ENCODE measurements around the gene SMOC1. TPM values are rescaled to one million over a fixed set of nuclear protein-coding genes. Genes with fewer than 3 reads are reported as not detected.

Gene SMOC1
- total and polyA plus RNA-seq, 7 experiments from 2014 or later: 0.71 TPM; not detected in 6

- ChIA-PET POLR2A (no interaction called here), CTCF (no interaction called here)
- Histone ChIP-seq H3K36me3 (ENCODE audit: control insufficient read depth in 2 of 3, insufficient read depth in 3 of 3, low read length in 3 of 3) (no peaks in the 10 kb centered on the region), H3K27me3 (ENCODE audit: control insufficient read depth in 2 of 2, insufficient read depth in 2 of 2, low read length in 2 of 2) (no peaks in the 10 kb centered on the region), H3K4me3 (ENCODE audit: low read length) (no peak overlapping the region), H3K9me3 (ENCODE audit: control insufficient read depth in 2 of 3, low read length in 3 of 3) (no peaks in the 10 kb centered on the region), H3K27ac (ENCODE audit: low read depth, low read length) (no peak overlapping the region), H3K4me1 (ENCODE audit: control insufficient read depth in 2 of 2, insufficient read depth in 2 of 2, low read length in 2 of 2) (no peaks in the 10 kb centered on the region)
- peaks cover 2 to 11% (median 9%) of the 10 kb centered on the region in 5 donors for H3K27me3 Mint-ChIP-seq
- peaks cover 0 to 10% (median 6%) of the 10 kb centered on the region in 7 donors for H3K4me1 Mint-ChIP-seq
- peaks cover 0 to 11% (median 0%) of the 10 kb centered on the region in 11 donors for H3K9me3 Mint-ChIP-seq
- no peak overlapping the region for H3K4me3 Mint-ChIP-seq
- no peak for ATAC-seq
- intact Hi-C loops (cut with micrococcal nuclease): no loop called here
- DNase-seq: no peak
- no peaks in the 10 kb centered on the region for H3K36me3 Mint-ChIP-seq
- H3K27ac Mint-ChIP-seq: no peak overlapping the region
Observed at GRCh38 chr14:70049605-70050004, 170.4 kb downstream of the SMOC1 start.

DNA sequence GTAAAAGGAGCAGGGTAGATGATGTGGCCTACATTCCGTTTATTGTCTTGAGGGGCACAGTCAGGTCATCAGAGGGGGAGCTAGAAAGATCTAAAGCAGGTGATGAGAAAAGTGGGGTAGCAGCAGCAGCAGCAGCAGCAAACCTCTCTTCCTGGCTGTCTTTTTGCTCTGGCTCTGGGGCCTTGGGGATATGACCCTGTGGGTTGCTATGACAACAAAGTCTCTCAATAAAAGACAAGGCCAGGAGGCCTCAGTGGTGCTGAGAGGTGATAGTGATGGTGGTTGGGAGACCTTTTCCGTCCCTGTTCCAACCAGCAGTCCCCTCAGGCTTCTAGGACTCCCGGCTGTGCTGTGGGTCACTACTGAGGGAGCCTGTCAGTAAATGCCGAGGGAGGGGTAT lies 170.9 kb downstream of the SMOC1 start:
- Histone ChIP-seq H3K4me1 (ENCODE audit: control insufficient read depth in 2 of 2, insufficient read depth in 2 of 2, low read length in 2 of 2) (no peaks in the 10 kb centered on the region), H3K9me3 (ENCODE audit: control insufficient read depth in 2 of 3, low read length in 3 of 3) (no peaks in the 10 kb centered on the region), H3K4me3 (ENCODE audit: low read length) (no peak overlapping the region), H3K27me3 (ENCODE audit: control insufficient read depth in 2 of 2, insufficient read depth in 2 of 2, low read length in 2 of 2) (no peaks in the 10 kb centered on the region), H3K36me3 (ENCODE audit: control insufficient read depth in 2 of 3, insufficient read depth in 3 of 3, low read length in 3 of 3) (no peaks in the 10 kb centered on the region), H3K27ac (ENCODE audit: low read depth, low read length) (no peak overlapping the region)
- ChIA-PET CTCF (no interaction called here), POLR2A (no interaction called here)
- H3K9me3 Mint-ChIP-seq: peaks cover 0 to 11% (median 0%) of the 10 kb centered on the region in 11 donors
- H3K4me1 Mint-ChIP-seq: peaks cover 0 to 10% (median 6%) of the 10 kb centered on the region in 7 donors
- ATAC-seq: no peak
- no peaks in the 10 kb centered on the region for H3K36me3 Mint-ChIP-seq
- H3K4me3 Mint-ChIP-seq: no peak overlapping the region
- intact Hi-C loops (cut with micrococcal nuclease): no loop called here
- no peak for DNase-seq
- no peak overlapping the region for H3K27ac Mint-ChIP-seq
- H3K27me3 Mint-ChIP-seq: peaks cover 0 to 7% (median 5%) of the 10 kb centered on the region in 5 donors

DNA sequence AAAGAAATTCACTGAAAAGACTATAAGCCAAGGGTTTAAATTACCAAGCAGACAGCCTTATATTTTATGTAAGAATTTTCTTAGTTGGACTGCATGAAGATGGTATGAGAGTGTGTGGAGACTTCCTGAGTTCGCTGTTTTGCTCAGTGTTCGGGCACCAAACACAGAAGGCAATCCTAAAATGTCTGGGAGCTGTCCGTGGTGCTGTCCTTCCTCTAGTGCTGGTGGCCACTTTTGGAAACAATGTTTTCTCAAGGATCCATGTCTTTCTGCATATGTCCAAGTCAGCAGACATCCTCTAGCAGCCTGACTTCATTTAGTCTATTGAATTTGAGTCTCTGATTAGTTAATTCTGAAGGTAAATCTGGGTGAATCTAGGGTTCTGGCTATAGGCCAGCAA lies 173.8 kb downstream of the SMOC1 start:
- H3K4me1 ChIP-seq (ENCODE audit: control insufficient read depth in 2 of 2, insufficient read depth in 2 of 2, low read length in 2 of 2): no peaks in the 10 kb centered on the region
- H3K36me3 ChIP-seq (ENCODE audit: control insufficient read depth in 2 of 3, insufficient read depth in 3 of 3, low read length in 3 of 3): no peaks in the 10 kb centered on the region
- peak in 1 of 9 donors; percentile 2 for DNase-seq
- ChIA-PET CTCF (no interaction called here), POLR2A (no interaction called here)
- ATAC-seq: no peak
- no peak overlapping the region for H3K27ac ChIP-seq (ENCODE audit: low read depth, low read length)
- Mint-ChIP-seq H3K4me1 (peaks cover 0 to 10% (median 6%) of the 10 kb centered on the region in 7 donors), H3K9me3 (peaks cover 0 to 13% (median 2%) of the 10 kb centered on the region in 11 donors), H3K27ac (no peak overlapping the region), H3K4me3 (no peak overlapping the region), H3K27me3 (peaks cover 0 to 14% (median 9%) of the 10 kb centered on the region in 5 donors), H3K36me3 (no peaks in the 10 kb centered on the region)
- intact Hi-C loops (cut with micrococcal nuclease): no loop called here
- no peaks in the 10 kb centered on the region for H3K9me3 ChIP-seq (ENCODE audit: control insufficient read depth in 2 of 3, low read length in 3 of 3)
- no peak overlapping the region for H3K4me3 ChIP-seq (ENCODE audit: low read length)
- no peaks in the 10 kb centered on the region for H3K27me3 ChIP-seq (ENCODE audit: control insufficient read depth in 2 of 2, insufficient read depth in 2 of 2, low read length in 2 of 2)

GRCh38 chr14:70057519-70058136 lies 178.4 kb downstream of the SMOC1 start:
- no peak overlapping the region for H3K27ac ChIP-seq (ENCODE audit: low read depth, low read length)
- ChIA-PET CTCF (no interaction called here), POLR2A (no interaction called here)
- peaks cover 0 to 6% (median 1%) of the 10 kb centered on the region in 7 donors for H3K4me1 Mint-ChIP-seq
- H3K9me3 ChIP-seq (ENCODE audit: control insufficient read depth in 2 of 3, low read length in 3 of 3): no peaks in the 10 kb centered on the region
- no peaks in the 10 kb centered on the region for H3K36me3 Mint-ChIP-seq
- no peaks in the 10 kb centered on the region for H3K36me3 ChIP-seq (ENCODE audit: control insufficient read depth in 2 of 3, insufficient read depth in 3 of 3, low read length in 3 of 3)
- no peaks in the 10 kb centered on the region for H3K4me1 ChIP-seq (ENCODE audit: control insufficient read depth in 2 of 2, insufficient read depth in 2 of 2, low read length in 2 of 2)
- H3K4me3 ChIP-seq (ENCODE audit: low read length): no peak overlapping the region
- H3K9me3 Mint-ChIP-seq: peaks cover 0 to 13% (median 3%) of the 10 kb centered on the region in 11 donors
- no peak overlapping the region for H3K27ac Mint-ChIP-seq
- H3K4me3 Mint-ChIP-seq: no peak overlapping the region
- no peak for DNase-seq
- intact Hi-C loops (cut with micrococcal nuclease): no loop called here
- no peaks in the 10 kb centered on the region for H3K27me3 ChIP-seq (ENCODE audit: control insufficient read depth in 2 of 2, insufficient read depth in 2 of 2, low read length in 2 of 2)
- ATAC-seq: no peak
- H3K27me3 Mint-ChIP-seq: peaks cover 5 to 29% (median 19%) of the 10 kb centered on the region in 5 donors

GRCh38 chr14:70059545-70059944 lies 180.3 kb downstream of the SMOC1 start:
- H3K36me3 Mint-ChIP-seq: no peaks in the 10 kb centered on the region
- Histone ChIP-seq H3K9me3 (ENCODE audit: control insufficient read depth in 2 of 3, low read length in 3 of 3) (no peaks in the 10 kb centered on the region), H3K4me1 (ENCODE audit: control insufficient read depth in 2 of 2, insufficient read depth in 2 of 2, low read length in 2 of 2) (no peaks in the 10 kb centered on the region), H3K4me3 (ENCODE audit: low read length) (no peak overlapping the region), H3K27me3 (ENCODE audit: control insufficient read depth in 2 of 2, insufficient read depth in 2 of 2, low read length in 2 of 2) (no peaks in the 10 kb centered on the region), H3K36me3 (ENCODE audit: control insufficient read depth in 2 of 3, insufficient read depth in 3 of 3, low read length in 3 of 3) (no peaks in the 10 kb centered on the region), H3K27ac (ENCODE audit: low read depth, low read length) (no peak overlapping the region)
- CTCF ChIA-PET: no interaction called here
- POLR2A ChIA-PET: no interaction called here
- H3K27me3 Mint-ChIP-seq: peaks cover 8 to 42% (median 29%) of the 10 kb centered on the region in 5 donors
- ATAC-seq (no peak), DNase-seq (no peak)
- no peaks in the 10 kb centered on the region for H3K4me1 Mint-ChIP-seq
- H3K27ac Mint-ChIP-seq: no peak overlapping the region
- intact Hi-C loops (cut with micrococcal nuclease): no loop called here
- no peak overlapping the region for H3K4me3 Mint-ChIP-seq
- H3K9me3 Mint-ChIP-seq: peaks cover 0 to 5% (median 0%) of the 10 kb centered on the region in 11 donors

DNA sequence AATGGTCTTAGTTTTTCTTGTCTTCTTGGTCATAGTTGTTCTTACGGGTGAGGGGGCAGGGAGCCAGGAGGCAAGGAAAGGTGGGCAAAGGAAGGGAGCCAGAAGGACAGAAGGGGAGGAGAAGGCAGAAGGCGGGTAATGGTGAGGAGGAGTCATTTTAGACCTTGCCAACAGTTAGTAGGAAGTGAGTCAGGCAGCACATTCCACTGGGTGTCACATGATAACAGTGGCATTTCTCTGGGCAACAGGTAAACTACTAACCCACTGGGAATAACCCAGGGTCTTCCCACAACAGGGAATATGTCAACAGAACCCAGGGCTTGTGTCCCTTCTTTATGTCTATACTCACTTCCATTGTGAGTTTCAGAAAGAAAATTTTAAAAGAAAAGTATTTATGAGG lies 181.9 kb downstream of the SMOC1 start:
- no peak for ATAC-seq

DNA sequence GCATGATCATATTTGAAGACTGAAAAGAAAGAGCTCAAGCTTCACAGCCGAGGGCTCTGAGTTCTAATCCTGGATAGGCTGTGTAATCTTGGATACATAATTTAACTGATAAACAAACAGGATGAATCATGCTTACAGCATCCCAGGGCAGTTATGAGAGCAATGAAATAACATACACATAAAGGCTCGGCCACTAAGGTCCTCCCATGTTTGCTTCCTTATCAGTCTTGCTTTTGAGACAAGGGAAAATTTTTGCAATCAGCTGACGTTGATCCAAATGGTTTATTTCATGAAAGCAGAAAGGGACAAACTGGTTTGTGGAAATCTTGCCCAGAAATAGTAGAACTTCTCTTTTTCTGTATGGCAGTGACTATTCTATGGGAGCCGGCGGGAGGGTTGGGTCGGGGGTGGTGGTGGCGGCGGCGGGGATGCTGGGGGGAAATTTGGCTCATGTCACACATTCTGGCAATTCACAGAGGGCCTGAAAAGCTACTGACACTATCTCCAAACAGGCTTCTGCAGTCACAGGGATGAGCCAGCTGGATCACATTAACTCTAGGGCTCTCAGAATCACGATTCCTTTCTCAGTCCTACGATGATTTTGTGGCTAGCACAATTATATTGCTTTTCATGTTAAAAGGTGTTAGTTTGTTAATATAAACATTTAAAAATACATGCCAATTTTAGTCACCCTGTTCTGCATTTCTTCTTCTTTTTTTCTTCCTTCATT lies 185.1 kb downstream of the SMOC1 start:
- Mint-ChIP-seq H3K27me3 (peaks cover 6 to 38% (median 29%) of the 10 kb centered on the region in 5 donors), H3K36me3 (no peaks in the 10 kb centered on the region), H3K9me3 (peaks cover 0 to 2% (median 0%) of the 10 kb centered on the region in 11 donors), H3K4me3 (no peak overlapping the region), H3K27ac (no peak overlapping the region), H3K4me1 (no peaks in the 10 kb centered on the region)
- Histone ChIP-seq H3K27ac (ENCODE audit: low read depth, low read length) (no peak overlapping the region), H3K27me3 (ENCODE audit: control insufficient read depth in 2 of 2, insufficient read depth in 2 of 2, low read length in 2 of 2) (no peaks in the 10 kb centered on the region), H3K4me1 (ENCODE audit: control insufficient read depth in 2 of 2, insufficient read depth in 2 of 2, low read length in 2 of 2) (no peaks in the 10 kb centered on the region), H3K9me3 (ENCODE audit: control insufficient read depth in 2 of 3, low read length in 3 of 3) (no peaks in the 10 kb centered on the region), H3K36me3 (ENCODE audit: control insufficient read depth in 2 of 3, insufficient read depth in 3 of 3, low read length in 3 of 3) (no peaks in the 10 kb centered on the region), H3K4me3 (ENCODE audit: low read length) (no peak overlapping the region)
- ChIA-PET POLR2A (no interaction called here), CTCF (no interaction called here)
- intact Hi-C loops (cut with micrococcal nuclease): no loop called here
- DNase-seq (no peak), ATAC-seq (no peak)

More for the DNA sequence above, 181.9 kb downstream of the SMOC1 start:
- Mint-ChIP-seq H3K4me1 (no peaks in the 10 kb centered on the region), H3K27me3 (peaks cover 8 to 47% (median 36%) of the 10 kb centered on the region in 5 donors), H3K4me3 (no peak overlapping the region), H3K36me3 (no peaks in the 10 kb centered on the region), H3K27ac (no peak overlapping the region), H3K9me3 (peaks cover 0 to 4% (median 0%) of the 10 kb centered on the region in 11 donors)
- Histone ChIP-seq H3K4me1 (ENCODE audit: control insufficient read depth in 2 of 2, insufficient read depth in 2 of 2, low read length in 2 of 2) (no peaks in the 10 kb centered on the region), H3K9me3 (ENCODE audit: control insufficient read depth in 2 of 3, low read length in 3 of 3) (no peaks in the 10 kb centered on the region), H3K36me3 (ENCODE audit: control insufficient read depth in 2 of 3, insufficient read depth in 3 of 3, low read length in 3 of 3) (no peaks in the 10 kb centered on the region), H3K27ac (ENCODE audit: low read depth, low read length) (no peak overlapping the region), H3K4me3 (ENCODE audit: low read length) (no peak overlapping the region), H3K27me3 (ENCODE audit: control insufficient read depth in 2 of 2, insufficient read depth in 2 of 2, low read length in 2 of 2) (no peaks in the 10 kb centered on the region)
- POLR2A ChIA-PET: no interaction called here
- intact Hi-C loops (cut with micrococcal nuclease): no loop called here
- CTCF ChIA-PET: no interaction called here
- DNase-seq: no peak
